Body of pancreas (tissue), 4 donors: ENCODE measurements around the gene EFCAB11. TPM values are rescaled to one million over a fixed set of nuclear protein-coding genes. Genes with fewer than 3 reads are reported as not detected.

Source experiments
- ATAC-seq: fragments of 150-250 bp; one replicate; pipeline ENCODE4 v1.9.1; 2016
- DNase-seq, 4 donors: peaks; one replicate each; pipeline ENCODE4 v3.0.0-alpha.2; 2019
- H3K27ac ChIP-seq, 4 donors: fragments of 200-600 bp; sonication (generic); 1 replicate in 3 of 4; 2 replicates in 1 of 4; pipeline versions ENCODE4 v1.5.1 to v1.6.1; 2016 to 2019; ENCODE audit warnings: mild to moderate bottlenecking in 1 of 4, mixed read lengths in 1 of 4, moderate library complexity in 1 of 4
- H3K27me3 ChIP-seq, 2 donors: fragments of 200-600 bp; sonication (generic); one replicate each; pipeline ENCODE4 v1.6.0; 2016; ENCODE audit warnings: mild to moderate bottlenecking in 1 of 2
- H3K36me3 ChIP-seq, 2 donors: fragments of 200-600 bp; sonication (generic); replicated peaks in 1 of 2; 2 replicates each; pipeline ENCODE4 v1.5.1; 2016; ENCODE audit warnings: low read depth in 2 of 2; ENCODE audit not compliant: insufficient read depth in 1 of 2
- H3K4me1 ChIP-seq: fragments of 200-600 bp; sonication (generic); one replicate; pipeline ENCODE4 v1.6.0; 2016
- H3K4me3 ChIP-seq, 2 donors: fragments of 200-600 bp; sonication (generic); 1 replicate in 1 of 2; 2 replicates in 1 of 2; pipeline ENCODE4 v1.5.1; 2016 to 2019
- H3K9me3 ChIP-seq, 3 donors: fragments of 200-600 bp; sonication (generic); 1 replicate in 2 of 3; 2 replicates in 1 of 3; pipeline ENCODE4 v1.5.1; 2016
- POLR2A ChIP-seq, 3 donors: fragments of 450-650 bp; IDR thresholded peaks; one replicate each; pipeline ENCODE4 v1.6.1; 2016; ENCODE audit warnings: antibody characterized with exemption in 3 of 3, mild to moderate bottlenecking in 2 of 3
- WGBS, 2 donors: methylation state at CpG; one replicate each; pipeline ENCODE4 v1.1.5; 2017; 5-methylcytosine and 5-hydroxymethylcytosine counted together
- intact Hi-C: fragments of 100-400 bp; cut with DNase I; formaldehyde crosslinking; loops from one replicate; pipeline ENCODE4 v1.15.1; 2023
- total RNA-seq, 2 donors: library from RNA; depleted of rRNA; stranded (reverse); fragments of >200 nt; gene quantifications; one replicate each; pipeline ENCODE4 v1.1.0, GENCODE V29; 2016
- TF ChIP-seq, protein P1 (sequence below), 7 experiments: fragments of 450-650 bp in 4 of 7; fragments of 200-600 bp in 3 of 7; sonication (generic) in 3 of 7; IDR thresholded peaks; one replicate each; pipeline ENCODE4 v1.5.1; 2016 to 2019; ENCODE audit warnings: antibody characterized with exemption in 7 of 7

The EFCAB11 gene
- total RNA-seq, 2 donors from 2014 or later, result 1.6 to 2.9 TPM

DNA sequence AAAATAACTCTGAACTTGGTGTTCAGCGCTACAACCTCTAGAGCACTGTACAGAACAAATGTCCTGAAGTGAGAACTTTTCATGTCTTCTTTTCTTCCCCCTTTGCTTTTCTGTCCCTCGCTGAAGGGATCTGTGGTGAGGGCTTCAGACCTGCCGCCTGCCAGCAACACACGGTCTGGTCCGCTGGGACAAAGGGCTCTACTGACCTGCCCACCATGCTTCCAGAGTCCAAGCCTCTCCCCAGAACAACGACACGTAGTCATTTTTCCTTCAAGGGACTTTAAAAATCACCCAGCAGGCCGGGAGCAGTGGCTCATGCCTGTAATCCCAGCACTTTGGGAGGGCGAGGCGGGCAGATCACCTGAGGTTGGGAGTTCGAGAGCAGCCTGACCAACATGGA lies 140.4 kb downstream of the EFCAB11 start:
- Histone ChIP-seq H3K9me3 (no peaks in the 10 kb centered on the region), H3K36me3 (no peaks in the 10 kb centered on the region), H3K4me3 (no peak overlapping the region), H3K27me3 (no peaks in the 10 kb centered on the region), H3K4me1 (no peaks in the 10 kb centered on the region), H3K27ac (no peak overlapping the region)
- DNase-seq, result no peak
- no peak for TF ChIP-seq POLR2A (IDR thresholded peaks at IDR 0.05)
- TF ChIP-seq, protein P1, sequence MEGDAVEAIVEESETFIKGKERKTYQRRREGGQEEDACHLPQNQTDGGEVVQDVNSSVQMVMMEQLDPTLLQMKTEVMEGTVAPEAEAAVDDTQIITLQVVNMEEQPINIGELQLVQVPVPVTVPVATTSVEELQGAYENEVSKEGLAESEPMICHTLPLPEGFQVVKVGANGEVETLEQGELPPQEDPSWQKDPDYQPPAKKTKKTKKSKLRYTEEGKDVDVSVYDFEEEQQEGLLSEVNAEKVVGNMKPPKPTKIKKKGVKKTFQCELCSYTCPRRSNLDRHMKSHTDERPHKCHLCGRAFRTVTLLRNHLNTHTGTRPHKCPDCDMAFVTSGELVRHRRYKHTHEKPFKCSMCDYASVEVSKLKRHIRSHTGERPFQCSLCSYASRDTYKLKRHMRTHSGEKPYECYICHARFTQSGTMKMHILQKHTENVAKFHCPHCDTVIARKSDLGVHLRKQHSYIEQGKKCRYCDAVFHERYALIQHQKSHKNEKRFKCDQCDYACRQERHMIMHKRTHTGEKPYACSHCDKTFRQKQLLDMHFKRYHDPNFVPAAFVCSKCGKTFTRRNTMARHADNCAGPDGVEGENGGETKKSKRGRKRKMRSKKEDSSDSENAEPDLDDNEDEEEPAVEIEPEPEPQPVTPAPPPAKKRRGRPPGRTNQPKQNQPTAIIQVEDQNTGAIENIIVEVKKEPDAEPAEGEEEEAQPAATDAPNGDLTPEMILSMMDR (IDR thresholded peaks at IDR 0.05), result no peak
- no peak for ATAC-seq
- 92% methylated on average over 7 to 11 of the region's 11 CpGs for WGBS, 2 donors
- intact Hi-C loops, result no loop called here

DNA sequence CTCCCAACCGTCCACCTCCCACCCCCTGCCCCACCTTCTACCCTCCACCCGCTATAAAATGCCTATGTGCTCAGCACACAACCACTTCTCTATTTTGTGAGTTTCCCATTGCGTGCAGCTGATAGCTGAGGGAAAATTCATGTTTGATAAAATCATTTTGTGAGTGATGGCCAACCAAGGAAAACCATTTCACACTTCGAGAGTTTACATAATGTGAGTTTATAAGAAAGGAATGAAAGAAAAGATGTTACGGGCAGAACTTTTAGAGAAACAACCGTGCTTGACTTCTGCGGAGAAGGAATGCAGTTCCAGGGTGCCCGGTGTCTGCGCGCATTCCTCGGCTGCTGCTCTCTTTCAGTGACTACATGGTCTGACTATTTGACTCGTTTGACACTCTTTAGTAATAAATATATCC lies 140.9 kb downstream of the EFCAB11 start:
- DNase-seq, result no peak
- intact Hi-C loops, result no loop called here
- TF ChIP-seq POLR2A (IDR thresholded peaks at IDR 0.05), result no peak
- TF ChIP-seq, protein P1 (IDR thresholded peaks at IDR 0.05), result no peak
- Histone ChIP-seq H3K27me3 (no peaks in the 10 kb centered on the region), H3K27ac (no peak overlapping the region), H3K4me3 (no peak overlapping the region), H3K9me3 (no peaks in the 10 kb centered on the region), H3K36me3 (no peaks in the 10 kb centered on the region), H3K4me1 (no peaks in the 10 kb centered on the region)
- WGBS, 2 donors, result 57 to 68% methylated on average over 12 of the region's 12 CpGs
- no peak for ATAC-seq

DNA sequence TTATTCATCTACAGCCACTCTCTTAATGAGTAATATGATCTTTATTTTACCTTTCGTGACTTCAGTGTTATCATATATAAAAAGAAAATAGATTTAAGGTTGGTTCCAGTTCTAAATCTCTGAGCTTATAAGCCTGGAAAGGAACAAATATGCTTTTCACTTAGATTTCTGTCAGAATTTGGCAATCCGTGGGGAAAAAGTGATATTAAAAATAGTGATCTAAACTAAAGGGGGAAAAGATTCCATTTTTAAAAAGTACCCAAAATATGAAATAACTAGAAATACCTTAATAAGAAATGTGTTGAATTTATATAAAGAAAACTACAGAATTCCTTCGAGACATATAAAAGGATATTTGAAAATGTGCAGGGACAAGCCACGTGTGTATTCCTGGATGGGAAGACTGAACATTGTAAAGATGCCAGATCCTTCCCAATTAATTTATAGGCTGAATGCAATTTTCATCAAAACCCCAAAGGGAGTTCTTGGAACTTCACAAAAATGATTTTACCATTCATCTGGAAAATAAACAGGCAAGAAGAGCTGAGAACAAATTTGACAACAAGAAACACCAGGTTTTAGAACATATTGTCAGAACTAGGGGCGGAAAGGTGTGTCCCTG lies 142.5 kb downstream of the EFCAB11 start:
- Histone ChIP-seq H3K27me3 (no peaks in the 10 kb centered on the region), H3K9me3 (no peaks in the 10 kb centered on the region), H3K27ac (no peak overlapping the region), H3K36me3 (no peaks in the 10 kb centered on the region), H3K4me3 (no peak overlapping the region), H3K4me1 (no peaks in the 10 kb centered on the region)
- DNase-seq, result no peak
- TF ChIP-seq, protein P1 (IDR thresholded peaks at IDR 0.05), result no peak
- no peak for TF ChIP-seq POLR2A (IDR thresholded peaks at IDR 0.05)
- intact Hi-C loops, result no loop called here
- 83 to 86% methylated on average over 5 of the region's 5 CpGs for WGBS, 2 donors
- ATAC-seq, result no peak

DNA sequence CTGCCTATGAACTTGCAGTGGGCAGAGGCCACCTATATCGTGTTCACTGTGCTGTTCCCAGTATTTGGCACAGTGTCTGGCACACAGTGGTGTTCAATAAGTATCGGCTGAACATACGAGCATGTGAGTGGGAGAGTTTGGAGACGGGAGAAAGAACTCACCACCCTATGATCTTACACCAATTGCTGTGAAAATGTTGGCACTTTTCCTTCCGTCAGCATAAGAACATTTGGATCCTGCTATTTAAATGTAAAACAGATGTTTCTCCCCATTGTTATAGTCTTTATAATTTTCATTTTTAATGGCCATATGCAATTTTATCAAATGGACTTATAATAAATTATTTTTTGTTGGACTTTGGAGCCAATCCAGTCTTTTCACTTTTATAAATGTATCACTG lies 144.4 kb downstream of the EFCAB11 start:
- Histone ChIP-seq H3K27me3 (no peaks in the 10 kb centered on the region), H3K4me3 (no peak overlapping the region), H3K27ac (no peak overlapping the region), H3K9me3 (no peaks in the 10 kb centered on the region), H3K36me3 (no peaks in the 10 kb centered on the region), H3K4me1 (no peaks in the 10 kb centered on the region)
- ATAC-seq, result no peak
- DNase-seq, result no peak
- intact Hi-C loops, result no loop called here
- TF ChIP-seq POLR2A (IDR thresholded peaks at IDR 0.05), result no peak
- TF ChIP-seq, protein P1 (IDR thresholded peaks at IDR 0.05), result no peak
- WGBS, 2 donors, result 91 to 93% methylated on average over 5 of the region's 5 CpGs

DNA sequence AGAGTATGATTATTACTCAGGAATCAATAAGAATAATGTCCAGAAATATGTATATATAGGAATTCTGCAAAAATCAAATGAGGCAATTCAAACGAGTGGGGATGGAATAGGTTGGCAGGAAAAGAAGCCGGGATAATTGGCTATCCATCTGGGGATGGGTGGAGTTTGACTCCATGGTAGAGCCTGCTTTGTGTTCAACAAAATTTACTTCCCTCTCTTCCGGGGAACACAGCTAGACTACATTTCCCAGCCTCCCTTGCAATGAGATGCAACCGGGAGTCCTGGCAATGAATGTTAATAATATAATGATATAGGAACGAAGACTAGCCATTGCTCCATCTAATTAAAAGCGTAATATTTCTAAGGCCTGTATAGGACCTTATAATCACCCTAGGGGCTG lies 146.6 kb downstream of the EFCAB11 start:
- Histone ChIP-seq H3K27me3 (no peaks in the 10 kb centered on the region), H3K4me1 (no peaks in the 10 kb centered on the region), H3K27ac (no peak overlapping the region), H3K36me3 (no peaks in the 10 kb centered on the region), H3K9me3 (no peaks in the 10 kb centered on the region), H3K4me3 (no peak overlapping the region)
- 84 to 88% methylated on average over 6 of the region's 6 CpGs for WGBS, 2 donors
- ATAC-seq (no peak), DNase-seq (no peak)
- no peak for TF ChIP-seq POLR2A (IDR thresholded peaks at IDR 0.05)
- TF ChIP-seq, protein P1 (IDR thresholded peaks at IDR 0.05), result no peak
- intact Hi-C loops, result no loop called here
